UCSD-AML1 (cell line): ENCODE results near the gene UBASH3A.

Source experiments
- DNase-seq: peaks from one replicate; lab custom pipeline; 2025; ENCODE audit not compliant: unreplicated experiment; lab: John Stamatoyannopoulos, UW

Gene UBASH3A

DNA sequence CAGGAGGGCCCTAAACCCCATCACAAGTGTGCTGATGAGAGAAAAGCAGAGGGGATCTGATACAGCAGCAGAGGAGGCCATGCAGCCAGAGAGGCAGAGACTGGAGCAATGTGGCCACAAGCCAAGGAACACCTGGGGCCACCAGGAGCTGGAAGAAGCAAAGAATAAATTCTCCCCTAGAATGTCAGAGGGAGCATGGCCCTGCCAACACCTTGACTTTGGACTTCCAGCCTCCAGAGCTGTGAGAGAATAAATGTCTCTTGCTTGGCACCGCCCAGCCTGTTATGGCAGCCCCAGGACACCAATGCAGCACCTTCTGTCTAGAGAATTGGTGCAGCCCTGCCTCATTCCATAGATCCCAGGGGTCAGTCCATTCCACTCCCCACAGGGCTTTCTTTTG, 25.3 kb downstream of the UBASH3A start:
- DNase-seq = no peak

DNA sequence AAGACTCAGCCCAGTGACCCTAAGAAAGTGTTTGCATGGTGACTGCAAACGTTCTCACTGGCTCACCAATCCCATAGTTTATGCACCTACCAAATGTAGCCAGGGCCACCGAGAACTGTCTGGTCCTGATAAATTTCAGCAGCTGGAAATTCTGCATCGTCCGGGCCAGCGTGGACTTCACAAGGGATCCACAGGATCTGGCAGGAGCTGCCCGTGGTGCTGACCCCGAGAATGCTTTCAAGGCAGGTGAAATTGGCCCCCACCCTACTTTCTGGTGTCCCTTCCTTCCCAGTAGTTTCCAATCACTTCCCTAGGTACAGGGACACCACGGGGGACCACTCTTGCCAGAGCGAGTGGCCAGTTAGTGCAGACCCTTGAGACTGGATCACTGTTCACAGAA, 26.2 kb downstream of the UBASH3A start:
- DNase-seq = peak; percentile 27

DNA sequence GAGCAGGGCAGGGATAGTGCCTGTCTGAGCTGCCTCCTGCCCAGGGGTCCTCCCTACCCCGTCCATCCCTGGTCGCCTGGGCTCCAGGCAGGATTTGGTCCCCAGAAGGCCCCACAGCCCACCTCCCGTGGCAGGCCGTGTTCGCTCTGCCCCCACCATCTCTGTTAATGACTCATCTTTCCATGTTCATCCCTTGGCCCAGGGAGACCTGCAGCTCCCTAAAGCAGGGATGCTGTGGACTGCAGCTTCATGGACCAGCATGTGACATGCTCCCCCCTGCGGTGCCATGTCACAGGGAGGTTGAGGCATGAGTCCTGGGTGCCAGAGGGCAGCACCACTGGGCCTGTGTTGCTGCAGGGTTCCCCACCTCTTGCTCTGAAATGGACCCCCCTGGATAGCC, 26.8 kb downstream of the UBASH3A start:
- DNase-seq = no peak

DNA sequence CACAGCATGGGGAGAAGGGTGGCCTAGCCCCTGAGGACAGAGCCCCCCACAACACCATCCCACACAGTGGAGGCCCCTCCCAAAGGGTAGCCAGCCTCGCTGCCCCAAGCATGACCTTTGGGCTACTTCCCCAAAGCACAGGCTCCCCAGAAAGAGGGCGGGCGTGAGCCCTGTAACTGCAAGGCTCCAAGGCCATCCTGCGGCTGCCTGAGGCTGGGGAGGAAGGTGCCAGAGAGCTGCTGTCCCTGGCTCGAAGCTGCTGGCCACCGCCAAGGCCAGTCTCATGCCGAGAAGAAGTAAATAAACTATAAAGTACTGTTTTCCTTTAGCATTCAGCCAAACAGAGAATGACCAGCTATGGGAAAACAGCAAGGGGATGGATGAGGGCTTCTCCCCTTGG, 27.5 kb downstream of the UBASH3A start:
- peak; percentile 26 for DNase-seq

DNA sequence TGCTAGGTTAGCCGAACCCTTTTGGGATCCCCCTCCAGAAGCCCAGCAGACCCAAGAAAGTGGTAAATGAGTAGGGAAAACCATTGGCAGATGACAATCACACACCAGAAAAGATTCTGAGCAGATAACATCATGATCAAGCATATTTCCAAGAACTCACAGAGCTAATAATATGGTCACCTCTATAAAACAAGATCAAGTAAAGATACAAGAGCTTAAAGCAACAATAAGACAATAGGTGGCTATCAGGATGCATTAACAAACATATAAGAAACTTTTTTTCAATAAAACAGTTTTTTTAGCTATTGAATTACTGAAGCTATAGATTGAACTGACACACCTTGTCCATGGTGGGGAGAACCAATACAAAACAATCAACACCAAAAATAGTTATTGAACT, 29.0 kb downstream of the UBASH3A start:
- no peak for DNase-seq

DNA sequence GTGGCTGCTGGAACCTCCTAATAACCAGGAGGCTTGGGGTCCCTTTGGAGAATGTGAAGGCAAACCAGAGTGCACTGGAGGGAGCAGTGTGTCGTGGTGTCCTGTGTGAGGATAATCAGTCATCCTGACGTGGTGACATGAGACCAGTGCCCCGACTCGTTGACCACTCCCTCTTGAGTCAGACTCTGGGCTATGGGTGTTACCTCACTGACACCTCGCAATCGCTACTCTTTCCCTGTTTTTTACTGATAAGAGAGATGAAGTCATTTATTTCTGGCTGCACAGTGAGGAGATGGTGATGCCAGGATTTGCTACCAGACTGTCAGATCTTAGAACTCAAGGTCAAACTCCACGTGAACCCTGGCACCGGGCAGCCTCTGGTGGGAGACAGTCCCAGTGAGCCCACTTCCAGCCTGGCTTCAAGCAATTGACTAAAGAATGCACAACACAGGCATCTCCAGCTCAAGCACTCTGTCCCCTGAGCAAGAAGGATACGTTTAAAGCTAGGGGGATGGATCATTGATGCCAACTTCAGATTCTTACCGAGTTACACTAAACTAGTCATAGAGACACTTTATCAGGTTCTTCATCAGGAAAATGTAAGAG, 30.3 kb downstream of the UBASH3A start:
- DNase-seq = no peak

DNA sequence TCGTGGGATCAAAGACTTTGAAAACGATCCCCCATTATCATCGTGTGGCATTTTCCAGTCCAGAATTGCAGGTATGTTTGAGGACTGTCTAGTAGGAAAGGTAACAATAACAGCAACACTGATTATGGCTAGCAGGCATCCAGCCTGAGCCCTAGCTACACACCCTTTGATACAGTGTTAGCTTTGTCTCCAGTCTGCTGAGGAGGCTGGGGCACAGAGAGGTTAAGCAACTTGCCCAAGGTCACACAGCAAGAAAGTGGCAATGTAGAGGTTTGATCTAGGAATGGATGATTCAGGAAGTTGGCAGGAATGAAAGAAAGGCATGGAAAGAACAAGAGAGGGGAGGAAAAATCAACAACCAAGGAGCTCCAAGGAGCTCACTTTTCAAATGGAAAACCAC, 31.2 kb downstream of the UBASH3A start:
- DNase-seq = no peak

DNA sequence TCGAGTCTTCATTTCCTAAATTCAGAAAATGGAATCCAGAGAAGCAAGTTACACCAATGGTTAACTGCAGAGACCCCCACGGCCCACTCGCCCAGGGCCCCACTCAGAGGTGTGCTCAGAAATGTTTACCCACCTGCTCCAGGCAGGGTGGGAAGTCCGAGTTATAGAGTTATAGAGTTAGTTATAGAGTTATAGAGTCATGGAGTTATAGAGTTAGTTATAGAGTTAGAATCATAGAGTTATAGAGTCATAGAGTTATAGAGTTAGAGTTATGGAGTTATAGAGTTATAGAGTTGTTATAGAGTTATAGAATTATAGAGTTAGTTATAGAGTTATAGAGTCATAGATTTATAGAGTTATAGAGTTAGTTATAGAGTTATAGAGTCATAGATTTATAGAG, 31.7 kb downstream of the UBASH3A start:
- DNase-seq = no peak

DNA sequence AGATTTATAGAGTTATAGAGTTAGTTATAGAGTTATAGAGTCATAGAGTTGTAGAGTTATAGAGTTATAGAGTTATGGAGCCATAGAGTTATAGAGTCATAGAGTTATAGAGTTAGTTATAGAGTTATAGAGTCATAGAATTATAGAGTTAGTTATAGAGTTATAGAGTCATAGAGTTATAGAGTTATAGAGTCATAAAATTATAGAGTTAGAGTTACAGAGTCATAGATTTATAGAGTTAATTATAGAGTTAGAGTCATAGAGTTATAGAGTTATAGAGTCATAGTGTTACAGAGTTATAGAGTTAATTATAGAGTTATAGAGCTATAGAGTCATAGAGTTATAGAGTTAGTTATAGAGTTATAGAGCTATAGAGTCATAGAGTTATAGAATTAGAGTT, 32.1 kb downstream of the UBASH3A start:
- DNase-seq = no peak

DNA sequence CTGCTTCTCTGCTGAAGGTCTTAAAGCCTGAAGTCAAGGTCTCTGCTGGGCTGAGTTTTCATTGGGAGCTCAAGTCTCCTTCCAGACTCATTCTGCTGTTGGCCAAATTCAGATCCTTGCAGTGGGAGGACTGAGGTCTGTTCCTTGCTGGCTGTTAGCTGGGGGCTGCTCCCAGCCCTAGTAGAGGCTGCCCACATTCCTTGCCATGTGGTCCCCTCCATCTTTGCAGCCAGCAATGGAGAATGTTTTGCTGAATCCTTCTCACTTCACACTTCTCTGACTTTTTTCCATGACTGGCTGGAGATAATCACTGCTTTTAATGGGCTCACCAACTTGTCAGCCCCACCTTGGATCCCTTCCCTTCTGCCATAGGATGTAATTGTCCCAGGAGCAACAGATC, 33.2 kb downstream of the UBASH3A start:
- DNase-seq = no peak

DNA sequence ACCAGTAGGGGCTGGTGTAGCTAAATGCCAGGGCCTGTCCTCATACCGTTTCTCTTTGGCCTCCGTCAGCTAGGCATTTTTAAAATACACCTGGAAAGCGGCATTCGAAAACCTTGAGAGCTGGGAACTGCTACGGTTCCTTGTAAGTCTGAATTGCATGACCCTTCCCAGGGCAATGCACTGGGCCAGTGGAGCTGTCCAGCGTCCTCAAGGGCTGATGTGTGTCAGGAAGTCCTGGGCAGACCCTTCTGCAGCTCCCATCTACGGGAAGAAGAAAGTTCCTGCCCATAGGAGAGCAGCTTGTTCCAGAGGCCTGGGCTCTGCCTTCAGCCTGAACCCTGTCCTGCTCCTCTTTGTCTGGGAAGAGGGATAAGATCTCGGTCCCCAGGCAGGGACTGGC, 34.1 kb downstream of the UBASH3A start:
- DNase-seq = peak; percentile 34

DNA sequence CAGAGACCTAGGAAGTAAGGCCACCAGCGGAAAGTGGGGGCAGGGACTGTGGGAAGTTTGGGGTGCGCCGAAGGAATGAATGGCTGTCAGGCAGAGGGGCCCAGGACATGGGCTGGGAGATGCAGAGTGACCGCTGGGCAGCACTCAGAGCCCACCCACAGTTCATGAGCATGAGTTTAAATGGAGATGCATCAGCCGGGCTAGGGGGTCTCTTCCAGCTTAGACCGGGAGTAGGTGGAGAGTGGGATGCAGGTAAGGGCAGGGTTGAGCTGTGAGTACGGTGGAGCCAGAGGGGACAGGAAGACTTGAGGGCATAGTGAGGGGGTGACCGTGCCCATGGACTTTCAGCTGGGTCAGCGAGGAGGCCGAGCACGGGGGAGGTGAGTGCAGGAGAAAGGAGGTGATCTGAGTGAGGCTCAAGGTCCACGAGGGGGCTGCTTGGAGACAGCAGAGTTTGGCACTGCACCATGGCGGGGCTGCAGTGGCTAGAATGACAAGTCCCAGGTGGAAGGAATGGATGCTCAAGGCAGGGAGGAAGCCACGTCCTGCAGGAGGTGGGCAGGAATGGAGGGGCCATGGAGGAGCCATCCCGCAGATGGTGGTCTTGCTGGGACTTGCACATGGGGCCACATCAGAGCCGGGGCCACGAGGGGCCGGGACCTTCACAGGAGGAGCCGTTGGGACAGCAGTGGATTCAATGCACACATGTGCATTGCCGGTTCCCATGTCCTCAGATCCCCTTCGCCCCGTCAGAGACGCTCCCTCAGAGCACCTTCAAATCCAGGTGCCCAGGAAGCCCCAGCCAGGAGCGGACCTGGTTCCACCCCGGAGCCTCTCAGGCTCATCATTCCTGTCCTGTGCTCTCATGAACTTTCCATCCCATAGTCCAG, 34.9 kb downstream of the UBASH3A start:
- no peak for DNase-seq

DNA sequence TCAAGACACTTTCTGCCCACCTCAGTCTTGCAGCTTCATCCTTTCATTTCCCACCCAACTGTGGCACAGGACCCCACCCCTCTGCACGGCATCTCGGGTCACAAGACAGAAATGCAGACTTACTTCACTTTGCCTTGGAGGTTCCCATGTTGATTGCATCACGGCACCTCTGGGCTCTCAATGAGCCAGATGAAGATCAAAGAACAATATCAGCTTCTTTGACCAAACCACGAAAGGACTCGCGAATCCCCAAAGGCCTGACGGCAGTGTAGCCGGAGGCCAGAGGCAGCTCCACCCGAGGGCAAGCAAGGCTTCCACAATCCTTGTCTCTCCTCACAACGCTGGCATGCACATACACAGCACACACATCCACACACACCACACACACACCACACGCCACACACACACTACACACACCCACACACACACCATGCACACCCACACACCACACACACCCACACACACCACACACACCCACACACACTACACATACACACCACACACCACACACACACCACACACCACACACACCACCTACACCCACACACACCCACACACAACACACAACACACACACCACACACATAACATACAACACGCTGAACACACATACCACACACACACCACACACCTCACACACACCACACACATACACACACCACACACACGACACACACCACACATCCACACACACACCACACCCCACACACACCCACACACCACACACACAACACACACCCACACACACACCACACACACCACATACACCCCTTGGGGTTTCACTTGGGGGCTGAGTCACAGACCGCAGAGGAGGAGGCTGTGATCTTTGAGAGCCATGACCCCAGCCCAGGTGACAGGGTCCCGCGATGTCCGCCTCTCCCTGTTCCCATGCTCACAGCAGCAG, 35.8 kb downstream of the UBASH3A start:
- no peak for DNase-seq

DNA sequence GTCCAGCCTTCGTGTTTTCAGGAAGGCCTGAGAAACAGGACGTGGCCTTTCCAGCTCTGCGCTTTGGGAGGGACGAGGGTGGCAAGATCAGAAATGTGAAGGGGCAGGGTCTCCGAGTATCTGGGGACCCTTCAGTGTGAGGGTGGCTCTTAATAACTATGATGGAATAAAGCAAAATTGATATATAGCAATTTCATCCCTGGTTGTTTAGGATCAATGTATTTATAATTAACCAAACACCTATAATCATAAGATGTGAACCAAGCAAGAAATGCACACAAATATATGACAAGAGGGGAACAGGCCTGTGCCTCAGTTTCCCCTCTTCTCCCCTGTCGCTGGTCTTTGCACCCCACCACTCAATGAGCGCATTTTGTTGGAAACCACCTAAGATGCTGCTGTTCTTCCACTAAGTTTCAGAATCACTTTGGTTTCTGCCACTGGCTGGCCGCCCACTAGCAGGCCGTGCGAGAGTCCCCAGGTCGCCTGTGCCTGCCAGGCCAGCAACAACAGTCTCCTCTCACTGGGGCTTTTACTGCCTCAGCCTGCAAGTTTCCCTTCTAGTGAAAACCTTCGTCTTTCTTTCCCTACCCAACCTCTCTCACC, 36.6 kb downstream of the UBASH3A start:
- DNase-seq = no peak

DNA sequence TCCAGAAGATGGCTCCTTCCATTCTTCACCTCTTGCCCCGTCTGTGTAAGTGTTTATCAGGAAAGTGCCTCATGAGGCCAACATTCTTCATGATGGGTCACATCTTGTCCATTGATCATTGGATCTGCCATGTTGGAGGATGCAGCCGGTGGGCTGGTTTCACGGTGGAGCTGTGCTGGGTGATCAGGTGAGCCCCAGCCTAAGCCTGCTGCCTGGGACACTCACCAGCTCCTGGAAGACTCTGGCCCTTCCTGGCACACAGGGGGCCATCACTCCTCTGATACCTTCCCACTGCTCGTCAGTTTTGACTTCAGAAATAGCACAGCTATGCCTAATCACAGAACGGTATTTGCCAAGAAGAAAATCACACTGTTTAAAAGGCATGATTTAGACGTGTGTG, 38.3 kb downstream of the UBASH3A start:
- DNase-seq = no peak

DNA sequence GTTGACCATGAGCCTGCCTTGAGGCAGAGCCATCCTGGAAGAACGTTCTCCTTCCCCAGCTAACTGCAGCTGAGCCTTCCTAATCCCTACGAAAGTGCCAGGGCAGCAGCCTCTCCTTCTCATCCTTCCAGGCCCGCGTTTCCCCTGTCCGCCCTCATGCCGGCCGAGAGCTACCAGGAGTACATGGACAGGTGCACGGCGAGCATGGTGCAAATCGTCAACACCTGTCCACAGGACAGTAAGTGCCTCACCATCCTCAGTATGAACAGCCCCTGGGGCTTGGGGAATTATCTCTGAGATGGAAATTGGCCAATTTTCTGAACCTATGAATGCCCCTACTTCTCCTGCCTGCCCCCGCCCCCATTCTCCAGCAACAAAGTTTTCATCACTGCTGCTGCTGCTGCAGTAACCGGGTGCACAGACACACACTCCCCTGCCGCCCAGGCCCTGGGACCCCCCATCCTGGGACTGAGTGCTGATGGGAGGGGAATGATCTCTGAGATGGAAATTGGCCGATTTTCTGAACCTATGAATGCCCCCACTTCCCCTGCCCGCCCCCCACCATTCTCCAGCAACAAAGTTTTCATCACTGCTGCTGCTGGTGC, 39.6 kb downstream of the UBASH3A start:
- no peak for DNase-seq

DNA sequence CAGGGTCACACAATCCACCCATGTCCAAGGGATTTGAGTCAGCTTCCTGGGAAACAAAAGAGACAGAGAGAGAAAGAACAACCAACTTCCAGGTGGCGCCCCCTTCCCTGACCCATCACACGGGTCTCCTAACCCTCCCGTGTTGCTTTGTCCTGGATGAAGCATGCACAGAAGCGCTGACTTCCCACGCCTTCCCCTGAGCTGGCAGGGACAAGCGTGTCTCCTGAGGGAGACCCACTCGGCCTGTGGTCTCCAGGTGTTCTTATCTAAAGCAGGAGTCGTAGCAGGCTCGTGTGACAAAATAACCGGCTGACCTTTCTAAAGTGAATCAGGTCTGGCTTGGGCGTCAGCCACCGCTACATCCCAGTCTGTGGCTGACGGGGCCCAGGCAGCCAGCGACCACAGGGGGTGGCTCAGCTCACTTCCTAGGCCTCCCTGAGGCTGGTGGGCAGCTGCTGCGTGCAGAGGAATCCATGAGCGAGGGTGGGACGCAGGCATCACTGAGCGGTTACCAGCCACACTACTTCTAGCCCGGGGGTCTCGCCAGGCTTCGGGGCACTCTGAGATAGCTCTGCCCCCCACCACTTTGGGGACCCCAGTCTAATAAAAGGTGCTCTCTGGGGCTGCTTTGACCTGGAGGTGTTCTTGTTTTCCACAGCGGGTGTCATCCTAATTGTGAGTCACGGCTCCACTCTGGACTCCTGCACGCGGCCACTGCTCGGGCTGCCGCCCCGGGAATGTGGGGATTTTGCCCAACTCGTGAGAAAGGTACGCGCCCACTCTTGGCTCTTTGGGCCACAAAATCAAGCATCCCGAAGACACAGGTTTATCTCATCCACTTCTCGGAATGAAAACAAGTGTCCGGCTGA, 40.4 kb downstream of the UBASH3A start:
- DNase-seq = no peak

DNA sequence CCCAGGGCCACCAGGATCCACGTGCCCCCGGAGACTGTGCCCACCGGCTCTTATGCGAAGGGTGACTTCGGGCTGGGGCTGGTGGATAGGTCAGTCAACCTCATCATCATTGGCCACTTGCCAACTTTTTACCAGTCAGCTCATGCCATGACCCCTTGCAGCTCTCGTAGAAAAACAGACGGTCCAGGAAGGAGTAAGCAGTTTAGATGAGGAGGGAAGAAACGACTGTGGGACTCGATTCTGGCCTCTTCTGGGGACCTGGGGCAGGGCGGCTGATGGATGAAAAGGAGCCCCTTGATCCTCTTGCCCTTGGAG, 41.0 kb downstream of the UBASH3A start:
- no peak for DNase-seq

DNA sequence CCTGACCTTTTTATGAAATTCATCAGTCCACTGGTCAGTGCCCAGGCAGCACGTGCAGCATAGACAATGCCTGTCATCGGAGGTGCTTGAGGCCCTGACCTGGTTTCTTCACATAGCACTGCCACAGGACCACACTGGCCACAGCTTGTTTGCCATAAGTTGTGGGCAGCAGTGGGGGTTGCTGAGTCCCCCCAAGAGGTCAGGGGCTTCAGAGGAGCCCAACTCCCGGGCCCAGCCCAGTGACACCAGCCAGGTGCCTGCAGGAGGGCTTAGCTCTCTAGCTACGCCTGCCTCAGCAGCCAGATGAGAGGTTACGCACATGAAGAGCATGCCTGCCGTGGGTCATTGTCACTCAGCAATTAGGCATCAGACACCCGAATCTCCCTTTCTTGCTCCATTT, 41.6 kb downstream of the UBASH3A start:
- no peak for DNase-seq

DNA sequence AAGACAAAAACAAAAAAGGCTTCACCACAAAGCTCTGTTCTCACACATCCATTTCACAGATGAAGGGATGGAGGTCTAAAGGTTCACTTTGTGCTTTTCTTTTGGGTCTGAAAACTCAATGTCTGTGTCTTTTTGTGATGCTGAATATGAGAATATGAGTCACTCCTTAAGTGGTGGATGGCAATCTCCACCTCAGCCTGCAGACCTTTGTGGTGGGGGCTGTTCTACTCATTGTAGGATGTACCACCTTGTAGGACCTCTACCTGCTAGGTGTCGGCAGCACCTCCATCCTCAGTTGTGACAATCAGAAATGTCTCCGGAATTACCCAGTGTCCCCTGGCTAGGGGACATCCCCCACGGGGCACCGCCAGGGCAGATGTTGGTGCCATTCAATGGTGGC, 42.8 kb downstream of the UBASH3A start:
- no peak for DNase-seq
